ENCODE data around the gene ZCCHC14.

ZCCHC14 gene

DNA sequence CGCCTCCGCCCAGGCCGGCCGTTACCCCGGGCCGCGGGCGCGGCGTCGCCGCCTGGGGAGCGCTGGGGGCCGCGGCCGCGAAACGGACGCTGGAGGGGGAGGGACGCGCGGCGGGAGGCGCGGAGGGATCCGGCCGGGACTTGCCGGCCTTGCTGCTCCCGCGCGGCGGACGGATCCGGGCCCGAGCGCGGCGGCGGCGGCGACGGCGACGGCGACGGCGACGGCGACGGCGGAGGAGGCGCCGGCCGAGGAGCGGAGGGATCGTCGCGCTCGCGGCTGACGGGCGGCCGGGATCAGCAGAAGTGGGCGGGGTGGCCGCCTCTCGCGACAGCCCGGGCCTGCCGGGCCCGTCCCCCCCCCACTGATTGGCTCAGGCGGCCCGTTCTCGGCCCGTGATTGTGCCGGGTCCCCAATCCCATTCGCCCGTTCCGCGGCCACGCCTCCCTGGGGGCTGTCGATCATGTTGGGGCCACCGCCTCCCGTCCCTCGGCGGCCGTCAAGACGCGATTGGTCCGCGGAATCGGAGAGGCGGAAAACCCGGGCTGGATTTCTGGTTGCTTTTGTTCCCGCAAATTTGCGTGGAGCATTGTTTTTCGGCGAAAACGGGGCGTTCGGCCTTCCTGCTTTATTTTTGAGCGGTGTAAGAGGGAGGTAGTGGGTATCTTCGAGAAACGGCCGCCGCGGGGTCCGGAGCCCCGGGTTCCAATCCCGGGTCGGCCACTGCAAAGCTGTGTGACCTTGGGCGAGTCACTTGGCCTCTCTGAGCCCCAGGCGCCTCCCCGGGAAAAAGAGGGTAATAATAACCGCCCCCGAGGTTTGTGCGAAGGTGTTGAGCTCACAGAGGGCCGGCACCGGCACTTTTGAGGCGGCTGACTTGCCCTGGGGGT lies at the start of gene ZCCHC14:
TSS of gene ZCCHC14 (minus strand) at position 304 of the 887 bp plus-strand sequence. CDS start 786 bp downstream, outside the sequence.
- DNase-seq (ENCODE audit: low read depth in 2 of 2) = peak; percentile 97

DNA sequence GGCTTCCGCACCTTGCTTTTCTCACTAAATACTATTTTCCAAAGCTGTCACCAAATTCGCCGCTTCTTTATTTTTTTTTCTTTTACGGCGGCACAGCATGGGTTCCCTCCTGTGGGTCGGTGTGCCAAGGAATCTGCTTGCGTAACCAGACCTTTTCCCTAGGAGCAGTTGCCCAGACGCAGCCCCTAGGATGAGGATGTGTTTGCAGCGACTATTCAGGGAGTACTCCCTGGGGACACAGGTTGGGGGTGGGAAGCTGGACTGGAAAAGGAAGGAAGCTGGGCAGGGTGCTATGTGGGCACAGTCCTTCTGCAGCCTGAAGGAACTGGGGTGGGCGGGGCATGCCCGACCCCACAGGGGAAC lies 49.0 kb upstream of the ZCCHC14 start:
- DNase-seq (ENCODE audit: low read depth in 2 of 2) = no peak

DNA sequence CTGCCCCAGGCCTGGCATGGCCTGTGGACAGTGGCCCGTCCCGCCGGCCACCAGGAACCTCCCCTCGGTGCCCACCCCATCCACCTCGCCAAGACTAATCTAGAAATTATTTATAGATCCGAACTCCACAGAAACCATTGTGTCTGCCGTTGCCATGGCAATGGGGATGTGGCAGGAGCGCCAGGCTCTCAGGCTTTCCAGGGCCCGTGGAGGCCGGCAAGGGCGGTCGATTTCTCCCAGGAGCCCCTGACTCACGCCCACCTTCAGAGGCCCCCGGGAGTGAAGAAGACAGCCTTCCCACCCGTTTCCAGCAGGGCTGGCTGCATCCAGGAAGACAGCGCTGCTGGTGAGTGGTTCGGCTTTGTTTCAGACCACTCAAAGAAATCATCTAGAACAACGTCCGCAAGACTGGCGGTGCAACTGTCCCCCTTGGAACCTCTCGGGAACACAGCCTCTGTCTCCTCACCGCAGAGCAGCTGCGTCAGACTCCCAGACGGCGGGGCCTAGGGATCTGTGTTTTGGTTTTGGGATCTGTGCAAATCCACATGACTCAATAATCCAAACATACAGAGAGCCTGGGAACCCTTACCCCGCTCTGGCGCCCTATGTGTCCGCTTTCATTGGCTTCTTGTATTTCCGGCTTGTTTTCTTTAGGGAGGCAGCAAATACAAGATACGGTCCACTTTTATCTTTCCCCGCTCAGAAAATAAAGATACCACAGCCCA lies 48.5 kb upstream of the ZCCHC14 start:
- DNase-seq (ENCODE audit: low read depth in 2 of 2) = no peak

DNA sequence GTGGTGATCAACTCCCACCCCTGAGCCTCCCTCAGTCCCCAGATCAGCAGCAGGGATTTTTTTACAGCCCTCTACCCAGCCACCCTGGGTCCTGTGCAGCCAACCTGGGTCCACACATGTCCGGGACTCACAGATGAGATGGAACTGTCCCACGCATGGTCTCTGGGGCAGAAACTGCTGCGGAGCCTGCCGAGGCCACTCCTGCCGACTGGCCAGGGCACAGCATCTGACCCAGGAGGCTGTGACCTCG lies 48.0 kb upstream of the ZCCHC14 start:
- no peak for DNase-seq (ENCODE audit: low read depth in 2 of 2)

DNA sequence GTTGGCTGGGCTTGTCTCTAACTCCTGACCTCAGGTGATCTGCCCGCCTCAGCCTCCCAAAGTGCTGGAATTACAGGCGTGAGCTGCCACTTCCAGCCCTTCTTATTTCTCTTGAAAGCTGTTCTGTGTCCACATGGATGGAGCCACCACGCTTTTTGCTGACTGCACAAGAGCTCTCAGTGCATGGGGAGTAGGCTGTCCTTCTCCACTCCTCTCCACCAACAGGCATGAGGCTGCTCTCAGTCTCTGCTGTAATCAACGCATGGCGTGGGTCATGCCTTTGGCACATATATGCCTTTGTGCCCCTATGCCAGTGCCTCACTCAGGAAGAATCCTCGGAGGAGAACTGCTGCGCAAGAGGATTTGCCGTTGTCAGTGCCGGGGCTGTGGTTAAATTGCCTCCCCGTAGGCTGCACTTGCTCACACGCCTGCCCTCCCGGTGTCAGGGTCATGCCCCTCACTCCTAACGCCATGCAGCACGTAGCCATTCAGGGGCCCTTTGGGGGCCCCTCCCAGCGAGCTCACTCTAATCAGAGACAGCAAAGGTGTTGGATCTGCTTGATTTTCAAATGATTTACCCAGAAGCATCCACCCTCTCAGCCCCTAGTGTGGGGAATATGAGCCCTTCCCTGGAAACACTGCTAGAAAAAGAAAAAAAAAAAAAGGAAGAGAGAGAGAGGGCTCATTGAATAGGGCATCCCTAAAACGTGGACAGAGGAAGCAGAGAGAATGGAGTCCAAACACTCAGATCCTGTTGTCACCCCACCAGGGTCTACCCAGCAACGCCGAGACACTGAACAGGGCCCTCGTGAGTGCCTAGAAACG lies 47.5 kb upstream of the ZCCHC14 start:
- no peak for DNase-seq (ENCODE audit: low read depth in 2 of 2)

DNA sequence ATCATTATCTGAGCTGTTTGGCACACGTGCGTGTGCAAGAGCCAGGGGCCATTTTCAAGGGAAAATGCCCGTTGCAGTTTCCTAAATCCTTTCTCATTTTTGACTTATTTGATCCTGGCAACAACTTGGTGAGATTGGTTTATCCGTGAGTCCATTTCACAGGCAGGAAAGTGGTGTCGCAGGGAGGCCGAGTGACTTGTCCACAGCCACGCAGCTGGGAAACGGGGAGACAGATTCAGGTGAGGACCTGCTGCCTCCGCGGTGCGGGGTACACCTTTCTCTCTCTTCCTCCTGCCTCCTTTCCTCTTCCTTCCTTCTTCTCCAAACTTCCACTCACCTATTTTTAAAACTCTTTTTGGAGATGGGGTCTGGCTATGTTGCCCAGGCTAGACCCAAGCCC lies 46.3 kb upstream of the ZCCHC14 start:
- no peak for DNase-seq (ENCODE audit: low read depth in 2 of 2)

DNA sequence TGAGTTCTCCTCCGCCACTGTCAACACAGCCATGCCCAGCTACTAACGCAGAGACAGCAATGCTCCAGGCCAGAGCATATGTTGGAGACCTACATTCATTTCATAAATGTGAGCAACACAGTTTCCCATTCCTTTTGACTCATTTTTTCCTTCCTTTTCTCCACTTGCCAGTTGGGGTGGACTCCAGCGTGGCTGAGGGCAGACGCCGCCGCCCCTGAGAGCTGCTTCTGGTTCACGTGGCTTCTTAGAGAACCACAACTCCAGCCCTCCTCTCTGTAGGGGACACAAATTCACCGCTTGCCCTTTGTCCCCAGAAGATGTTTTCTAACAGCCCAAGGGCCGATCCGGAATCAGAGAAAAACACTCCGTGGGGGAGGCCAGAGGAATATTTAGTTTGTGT lies 45.8 kb upstream of the ZCCHC14 start:
- DNase-seq (ENCODE audit: low read depth in 2 of 2) = no peak

DNA sequence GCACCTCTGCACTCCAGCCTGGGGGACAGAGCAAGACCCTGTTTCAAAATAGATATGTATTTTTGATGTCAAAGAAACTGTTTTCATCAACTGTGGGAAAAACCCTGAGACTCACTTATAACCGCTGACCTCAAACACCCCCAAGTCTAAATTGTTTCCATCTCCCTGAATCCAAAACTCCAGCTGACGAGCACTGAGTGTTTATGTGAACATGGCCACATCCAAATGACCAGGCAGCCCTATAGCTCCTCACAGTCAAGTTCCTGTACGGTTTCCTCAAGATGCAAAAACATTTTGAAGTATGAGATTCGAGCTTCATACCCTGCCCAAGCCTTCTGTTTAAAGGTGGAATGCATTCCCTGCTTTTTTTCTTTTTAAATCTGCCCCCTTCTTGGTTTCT lies 45.3 kb upstream of the ZCCHC14 start:
- DNase-seq (ENCODE audit: low read depth in 2 of 2) = no peak

DNA sequence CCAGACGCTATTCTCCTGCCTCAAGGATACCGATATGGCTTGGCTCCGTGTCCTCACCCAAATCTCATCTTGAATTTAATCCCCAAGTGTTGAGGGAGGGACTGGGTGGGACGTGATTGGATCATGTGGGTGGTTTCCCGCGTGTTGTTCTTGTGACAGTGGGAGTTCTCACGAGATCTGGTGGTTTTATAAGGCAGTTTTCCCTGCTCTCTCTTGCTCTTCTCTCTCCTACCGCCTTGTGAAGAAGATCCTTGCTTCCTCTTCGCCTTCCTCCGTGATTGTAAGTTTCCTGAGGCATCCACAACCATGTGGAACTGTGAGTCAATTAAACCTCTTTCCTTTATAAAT lies 43.9 kb upstream of the ZCCHC14 start:
- DNase-seq (ENCODE audit: low read depth in 2 of 2) = no peak

DNA sequence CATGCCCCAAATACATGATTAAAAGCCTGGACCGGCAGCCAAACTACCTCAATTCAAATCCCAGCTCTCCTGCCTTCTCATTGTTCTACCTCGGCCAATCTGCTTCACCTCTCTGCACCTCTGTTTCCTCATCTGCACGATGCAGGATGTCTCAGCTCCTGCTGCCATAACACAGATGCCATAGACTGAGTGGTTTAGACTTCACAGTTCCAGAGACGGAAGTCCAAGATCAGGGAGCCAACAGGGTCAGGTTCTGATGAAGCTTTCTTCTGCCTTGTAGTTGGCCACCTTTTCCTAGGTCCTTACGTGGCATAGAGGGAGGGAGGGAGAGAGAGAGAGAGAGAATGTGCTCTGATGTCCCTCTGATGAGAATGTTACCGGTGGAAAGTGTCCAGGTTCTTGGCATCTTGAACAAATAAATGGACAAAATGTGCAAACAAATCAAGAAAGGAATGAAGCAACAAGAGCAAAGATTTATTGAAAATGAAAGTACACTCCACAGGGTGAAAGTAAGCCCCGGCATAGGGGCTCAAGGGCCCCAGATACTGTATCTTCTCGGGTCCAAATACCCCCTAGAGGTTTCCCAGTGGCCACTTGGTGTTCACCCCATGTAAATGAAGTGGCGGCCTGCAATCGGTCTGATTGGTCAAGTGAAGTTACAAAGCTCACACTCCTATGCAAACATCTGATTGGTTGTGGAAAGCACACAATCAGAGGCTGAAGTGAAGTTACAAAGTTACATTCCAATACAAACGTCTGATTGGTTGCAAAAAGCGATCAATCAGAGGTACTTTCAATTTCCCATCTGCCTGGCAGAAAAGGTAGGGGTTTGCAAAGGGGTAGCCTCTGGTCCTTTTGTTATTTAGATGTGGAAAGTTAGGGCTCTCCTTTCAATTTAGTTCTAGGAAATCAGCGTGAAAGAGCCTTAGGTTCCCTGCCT lies 43.3 kb upstream of the ZCCHC14 start:
- DNase-seq (ENCODE audit: low read depth in 2 of 2) = no peak

DNA sequence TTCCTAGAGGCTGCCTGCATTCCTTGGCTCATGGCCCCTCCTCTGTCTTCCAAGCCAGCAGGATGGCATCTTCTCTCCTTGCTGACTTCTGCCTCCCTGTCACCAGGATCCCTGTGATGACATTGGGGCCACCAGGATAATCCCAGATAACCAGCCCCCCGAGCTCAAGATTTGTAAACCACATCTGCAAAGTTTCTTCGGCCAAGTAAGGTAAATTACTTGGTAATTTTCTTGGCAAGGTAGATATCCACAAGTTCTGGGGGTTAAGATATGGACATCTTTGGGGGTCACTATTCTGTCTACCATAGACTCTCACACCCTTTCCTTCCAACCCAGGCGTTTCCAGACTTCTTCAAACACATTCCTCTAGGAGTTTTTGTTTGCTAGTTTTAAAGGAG lies 42.6 kb upstream of the ZCCHC14 start:
- no peak for DNase-seq (ENCODE audit: low read depth in 2 of 2)

DNA sequence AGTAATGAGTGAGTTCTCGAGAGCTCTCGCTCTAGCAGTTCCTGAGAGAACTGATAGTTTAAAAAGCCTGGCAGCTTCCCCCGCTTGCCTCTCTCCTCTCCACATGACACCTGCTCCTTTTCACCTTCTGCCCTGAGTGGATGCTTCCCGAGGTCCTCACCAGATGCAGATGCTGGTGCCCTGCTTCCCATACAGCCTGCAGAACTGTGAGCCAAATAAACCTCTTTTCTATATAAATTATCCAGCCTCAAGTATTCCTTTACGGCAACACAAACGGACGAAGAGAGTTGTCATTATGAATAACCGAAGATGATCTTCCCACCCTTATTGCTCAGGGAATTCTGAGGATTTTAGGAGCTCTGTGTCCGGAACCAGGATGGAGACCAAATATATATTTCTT lies 41.9 kb upstream of the ZCCHC14 start:
- no peak for DNase-seq (ENCODE audit: low read depth in 2 of 2)

DNA sequence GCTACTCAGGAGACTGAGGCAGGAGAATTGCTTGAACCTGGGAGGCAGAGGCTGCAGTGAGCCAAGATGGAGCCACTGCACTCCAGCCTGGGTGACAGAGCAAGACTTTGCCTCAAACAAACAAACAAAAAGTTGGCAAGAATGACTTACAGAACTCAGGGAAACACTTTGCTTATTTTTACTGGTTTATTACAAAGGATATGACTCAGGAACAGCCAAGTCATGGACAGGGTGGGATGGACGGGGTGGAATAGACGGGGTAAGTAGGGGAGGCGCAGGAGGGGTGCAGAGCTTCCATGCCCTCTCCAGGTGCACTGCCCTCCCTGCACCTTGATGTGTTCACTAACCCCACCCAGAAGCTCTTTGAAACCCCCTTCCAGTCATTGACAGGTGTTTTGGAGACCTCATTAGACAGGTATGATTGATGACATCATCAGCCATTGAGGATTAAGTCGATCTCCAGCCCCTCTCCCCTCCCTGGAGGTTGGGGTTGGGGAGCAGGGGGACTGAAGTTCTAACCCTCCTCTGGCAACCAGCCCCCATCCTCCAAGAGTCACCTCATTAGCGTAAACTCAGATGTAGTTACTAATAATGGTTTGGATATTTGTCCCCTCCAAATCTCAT lies 41.3 kb upstream of the ZCCHC14 start:
- no peak for DNase-seq (ENCODE audit: low read depth in 2 of 2)

DNA sequence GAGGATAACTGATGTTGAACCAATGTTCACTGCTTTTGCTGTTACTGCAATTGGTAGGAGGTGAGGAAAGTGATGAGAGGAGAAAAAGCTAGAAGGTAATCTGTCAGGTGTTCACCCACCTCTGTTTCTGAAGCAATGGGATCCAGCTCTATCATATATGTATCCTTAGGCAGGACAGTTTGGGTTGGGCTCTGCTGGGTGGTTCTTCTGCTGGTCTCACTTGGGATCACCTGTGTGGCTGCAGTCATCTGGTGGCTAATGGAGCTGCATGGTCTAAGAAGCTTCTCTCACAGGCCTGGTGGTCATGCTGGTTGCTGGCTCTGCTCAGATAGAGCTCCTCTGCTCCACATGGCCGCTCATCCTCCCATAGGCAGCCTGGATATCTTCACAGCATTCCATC lies 40.2 kb upstream of the ZCCHC14 start:
- DNase-seq (ENCODE audit: low read depth in 2 of 2) = no peak

DNA sequence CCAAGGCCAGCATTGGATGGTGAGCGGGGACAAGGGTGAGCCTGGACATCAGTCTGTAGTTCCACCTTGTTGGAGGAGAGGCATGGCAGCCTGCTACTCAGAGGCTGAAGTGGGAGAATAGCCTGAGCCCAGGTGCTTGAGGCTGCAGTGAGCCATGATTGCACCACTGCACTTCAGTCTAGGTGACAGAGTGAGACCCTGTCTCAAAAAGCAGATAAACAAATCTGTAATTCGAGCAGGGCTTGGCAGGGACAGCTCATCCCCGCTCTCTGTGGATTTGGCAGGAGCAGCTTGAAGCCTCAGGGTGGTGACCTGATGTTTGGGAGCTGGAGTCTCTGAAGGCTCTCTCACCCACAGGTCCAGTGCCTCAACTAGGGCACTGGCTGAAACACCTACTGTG lies 38.6 kb upstream of the ZCCHC14 start:
- DNase-seq (ENCODE audit: low read depth in 2 of 2) = no peak

DNA sequence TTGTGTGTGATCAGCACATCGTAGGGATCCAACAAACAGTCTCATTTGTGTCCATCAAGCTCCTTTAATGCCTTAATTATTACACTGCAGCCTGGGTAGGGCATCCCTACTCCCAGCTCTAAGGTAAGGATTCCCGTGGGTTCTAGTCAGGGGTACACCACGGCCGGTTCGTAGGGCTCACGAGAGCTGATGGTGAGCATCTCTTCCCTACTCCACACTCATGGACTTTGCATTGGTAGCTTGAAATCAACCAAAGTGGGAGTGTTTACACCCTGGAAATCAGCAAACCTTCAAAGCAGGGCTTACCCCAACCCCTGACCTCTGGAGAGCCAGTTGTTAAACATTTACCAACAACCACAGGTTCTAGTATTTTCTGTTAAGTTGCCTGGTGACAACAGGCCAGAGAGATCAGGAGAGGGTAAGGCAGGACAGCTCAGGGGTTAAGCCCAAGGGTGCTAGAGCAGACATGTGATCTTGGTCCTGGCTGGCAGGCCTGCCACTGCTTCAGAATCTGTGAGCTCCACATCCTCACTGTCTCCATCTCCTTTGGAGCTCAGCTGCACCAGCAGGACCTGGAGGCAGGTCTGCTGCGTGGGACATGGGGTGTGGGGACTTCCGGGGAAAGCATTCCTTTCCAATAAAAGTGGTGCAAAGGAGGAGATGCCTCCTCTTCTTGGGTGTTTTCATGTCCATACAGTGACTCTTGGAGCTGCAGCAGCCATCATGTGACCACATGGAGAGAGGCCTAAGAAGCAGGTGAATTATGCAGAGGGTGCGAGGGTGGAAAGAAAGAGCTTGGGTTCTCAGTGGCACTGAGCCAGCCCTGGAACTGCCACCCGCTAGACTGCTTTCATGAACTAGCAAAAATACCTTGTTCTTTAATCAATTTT lies 36.1 kb upstream of the ZCCHC14 start:
- no peak for DNase-seq (ENCODE audit: low read depth in 2 of 2)

DNA sequence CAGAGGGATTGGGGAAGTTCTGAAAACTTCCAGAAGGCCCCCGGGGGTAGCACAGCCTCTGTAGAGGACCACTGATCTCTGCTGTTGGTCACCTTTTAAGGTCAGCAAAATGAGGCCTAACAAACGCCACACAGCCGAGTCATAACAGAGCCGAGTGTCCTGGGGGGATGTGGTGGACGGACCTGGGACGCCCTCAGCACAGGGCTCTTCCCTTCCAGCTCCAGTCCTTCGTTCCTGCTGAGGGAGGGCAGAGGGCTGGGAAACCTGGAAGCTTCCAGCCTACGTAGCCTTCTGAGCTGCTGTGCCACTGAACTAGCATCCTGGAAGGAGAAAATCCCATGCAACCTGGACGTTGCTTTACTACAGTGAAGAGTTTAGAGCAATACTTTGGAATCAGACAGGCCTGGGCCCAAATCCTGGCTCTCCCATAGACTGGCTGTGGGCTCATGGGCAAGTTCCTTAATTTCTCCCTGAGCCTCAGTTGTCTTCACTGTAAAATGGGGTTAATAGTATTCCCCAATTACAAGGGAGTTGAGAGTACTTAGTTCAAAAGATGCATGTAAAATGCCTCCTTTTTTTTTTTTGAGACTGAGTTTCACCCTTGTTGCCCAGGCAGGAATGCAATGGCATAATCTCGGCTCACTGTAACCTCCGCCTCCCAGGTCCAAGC lies 34.4 kb upstream of the ZCCHC14 start:
- no peak for DNase-seq (ENCODE audit: low read depth in 2 of 2)

DNA sequence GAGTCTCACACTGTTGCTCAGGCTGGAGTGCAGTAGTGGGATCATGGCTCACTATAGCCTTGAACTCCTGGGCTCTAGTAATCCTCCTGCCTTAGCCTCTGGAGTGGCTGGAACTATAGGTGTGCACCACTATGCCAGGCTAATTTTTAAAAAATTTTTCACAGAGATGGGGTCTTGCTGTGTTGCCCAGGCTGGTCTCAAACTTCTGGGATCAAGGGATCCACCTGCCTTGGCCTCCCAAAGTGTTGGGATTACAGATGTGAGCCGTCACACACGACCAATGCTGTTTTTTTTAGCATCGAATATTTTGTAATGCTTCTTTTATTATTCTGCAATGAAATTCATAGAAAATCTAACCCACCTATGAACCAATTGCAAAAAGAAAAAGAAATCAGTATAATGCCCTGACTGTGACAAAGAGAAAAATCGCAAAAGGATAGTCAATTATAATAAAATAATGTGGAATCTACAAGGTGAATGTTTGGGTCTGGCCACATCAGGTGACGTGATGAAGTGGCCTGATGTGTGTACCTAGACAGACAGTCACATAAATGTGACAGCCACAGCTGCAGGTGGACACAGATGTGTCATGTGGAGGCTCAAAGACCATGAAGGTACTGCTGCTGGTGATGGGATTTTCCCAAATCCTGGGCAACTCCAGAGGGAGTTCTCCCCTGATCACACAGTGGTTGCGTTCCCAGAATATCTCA lies 33.6 kb upstream of the ZCCHC14 start:
- DNase-seq (ENCODE audit: low read depth in 2 of 2) = no peak

DNA sequence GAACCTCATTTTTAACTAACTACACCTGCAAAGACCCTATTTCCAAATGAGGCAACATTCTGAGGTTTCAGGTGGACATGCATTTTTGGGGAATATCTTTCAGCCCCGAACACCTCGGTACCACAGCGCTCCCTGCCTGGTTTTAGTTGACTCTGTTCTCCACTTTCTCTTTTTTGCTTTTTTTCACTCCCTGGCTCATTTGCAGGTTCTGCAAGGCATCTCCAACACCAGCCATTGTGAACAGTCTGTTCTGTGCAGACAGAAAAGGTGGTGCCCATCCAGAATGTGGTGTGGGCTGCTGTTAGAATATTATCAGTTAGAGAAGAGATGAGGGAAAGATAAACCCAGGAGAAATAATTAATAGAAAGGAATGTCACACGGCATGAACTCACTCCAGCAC lies 32.5 kb upstream of the ZCCHC14 start:
- no peak for DNase-seq (ENCODE audit: low read depth in 2 of 2)

Data from fibroblast of skin of left biceps (primary cell).